Panc1 (cell line): ENCODE data around the gene NRBF2. TPM values are rescaled to one million over a fixed set of nuclear protein-coding genes. Genes with fewer than 3 reads are reported as not detected.

Experiments
- ATAC-seq: fragments of 200-7000 bp; cut with Tn5 transposase; 2 replicates; pipeline ENCODE4 v1.9.1; 2020; ENCODE audit warnings: mild to moderate bottlenecking, moderate library complexity
- BruUV-seq: library from RNA; stranded (reverse); fragments of 400-500 nt; replicated peaks from 2 replicates; lab custom pipeline; 2021; lab: Mats Ljungman, UMichigan
- CTCF ChIA-PET: fragments of 300-600 bp; sonication (Branson Sonifier 250); formaldehyde crosslinking; loops from one replicate; lab custom pipeline; 2022; ENCODE audit warnings: antibody characterized with exemption; lab: Charles Lee
- POLR2A ChIA-PET: fragments of 300-600 bp; sonication (Branson Sonifier 250); formaldehyde crosslinking; loops from one replicate; lab custom pipeline; 2022; ENCODE audit warnings: antibody characterized with exemption; lab: Charles Lee
- DNase-seq: peaks from one replicate; pipeline ENCODE4 v3.0.0-alpha.2; 2010; ENCODE audit warnings: low read depth, low spot score
- H3K27ac ChIP-seq: 2 replicates; pipeline ENCODE4 v1.5.1; 2011; ENCODE audit warnings: mild to moderate bottlenecking, low read length, inconsistent platforms
- H3K27me3 ChIP-seq: fragments of 200-500 bp; sonication (Bioruptor generic); 2 replicates; pipeline ENCODE4 v1.6.0; 2014; ENCODE audit warnings: low read length, inconsistent platforms; ENCODE audit not compliant: control insufficient read depth, insufficient read depth
- H3K36me3 ChIP-seq: fragments of 200-500 bp; sonication (Bioruptor generic); 2 replicates; pipeline ENCODE4 v1.5.1; 2014; ENCODE audit warnings: inconsistent platforms, mild to moderate bottlenecking, low read length, moderate library complexity; ENCODE audit not compliant: control insufficient read depth, insufficient read depth
- H3K4me1 ChIP-seq: 2 replicates; pipeline ENCODE4 v1.5.1; 2011; ENCODE audit warnings: inconsistent platforms, mild to moderate bottlenecking, low read length, moderate library complexity; ENCODE audit not compliant: control insufficient read depth, insufficient read depth
- H3K4me3 ChIP-seq, 2 experiments: 2 replicates each; pipeline ENCODE4 v1.5.1; 2011 to 2012; ENCODE audit warnings: low read depth in 2 of 2, low read length in 2 of 2, mild to moderate bottlenecking in 2 of 2, inconsistent platforms in 1 of 2, moderate library complexity in 1 of 2
- H3K9me3 ChIP-seq: fragments of 200-500 bp; sonication (Bioruptor generic); 2 replicates; pipeline ENCODE4 v1.5.1; 2014; ENCODE audit warnings: low read depth, mild to moderate bottlenecking, inconsistent platforms, low read length, moderate library complexity; ENCODE audit not compliant: control insufficient read depth, insufficient read depth
- POLR2AphosphoS5 ChIP-seq: IDR thresholded peaks from 2 replicates; pipeline ENCODE4 v1.6.1; 2012; ENCODE audit warnings: mild to moderate bottlenecking, low read depth, low read length, moderate library complexity
- SIN3A ChIP-seq: IDR thresholded peaks from 2 replicates; pipeline ENCODE4 v1.6.1; 2012; ENCODE audit warnings: low read depth, mild to moderate bottlenecking, low read length, moderate library complexity, borderline replicate concordance; ENCODE audit not compliant: insufficient read depth
- TCF7L2 ChIP-seq: IDR thresholded peaks from 2 replicates; pipeline ENCODE4 v1.6.1; 2011; ENCODE audit warnings: mild to moderate bottlenecking, low read depth, low read length, inconsistent platforms
- in situ Hi-C: cut with HindIII; loops from 2 replicates; pipeline ENCODE4 v1.10.0; 2016; ENCODE audit warnings: low sequenced_read_pairs, low pct_unique_long_range_greater_than_20kb
- intact Hi-C: fragments of 100-400 bp; cut with micrococcal nuclease; formaldehyde crosslinking; loops from one replicate; pipeline ENCODE4 v1.10.0; 2022; ENCODE audit not compliant: unreplicated experiment
- total RNA-seq: library from RNA; stranded (reverse); gene quantifications from one replicate; pipeline ENCODE4 v1.2.1, GENCODE V29; 2021; ENCODE audit not compliant: unreplicated experiment
- TF ChIP-seq, protein P1 (sequence below): fragments of 450-650 bp; IDR thresholded peaks from 2 replicates; pipeline ENCODE4 v1.5.1; 2017; ENCODE audit warnings: mild to moderate bottlenecking
- TF ChIP-seq, protein P2 (sequence below), 2 experiments: IDR thresholded peaks; 2 replicates each; pipeline ENCODE4 v1.6.1; 2011 to 2012; ENCODE audit warnings: low read depth in 2 of 2, control low read depth in 1 of 2, low read length in 1 of 2, mild to moderate bottlenecking in 1 of 2, moderate library complexity in 1 of 2; ENCODE audit not compliant: insufficient read depth in 1 of 2

The NRBF2 gene
- total RNA-seq, 1 experiment from 2014 or later: 25.7 TPM

DNA sequence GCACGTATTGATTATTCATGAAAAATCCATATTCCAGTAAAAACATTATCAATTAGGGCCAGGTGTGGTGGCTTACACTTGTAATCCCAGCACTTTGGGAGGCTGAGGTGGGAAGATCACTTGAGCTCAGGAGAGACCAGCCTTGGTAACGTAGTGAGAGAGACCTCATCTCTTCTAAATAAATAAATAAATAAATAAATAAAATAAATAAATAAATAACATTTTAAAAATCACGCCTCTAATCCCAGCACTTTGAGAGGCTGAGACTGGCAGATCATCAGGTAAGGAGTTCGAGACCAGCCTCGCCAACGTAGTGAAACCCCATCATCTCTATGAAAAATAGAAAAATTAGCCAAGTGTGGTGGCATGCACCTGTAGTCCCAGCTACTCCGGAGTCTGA lies 32.1 kb downstream of the NRBF2 start:
- Histone ChIP-seq H3K36me3 (peaks cover 34% of the 10 kb centered on the region), H3K4me1 (no peaks in the 10 kb centered on the region), H3K9me3 (no peaks in the 10 kb centered on the region), H3K4me3 (no peak overlapping the region), H3K27me3 (no peaks in the 10 kb centered on the region), H3K27ac (no peak overlapping the region)
- intact Hi-C loops: loop anchor here (5.0 kb wide), 1 partner anchor 557 kb away; no protein-coding TSS in a partner anchor
- DNase-seq: no peak
- ChIA-PET POLR2A (no interaction called here), CTCF (no interaction called here)
- TF ChIP-seq SIN3A: no peak
- ATAC-seq: no peak
- no TSS peak for BruUV-seq
- in situ Hi-C loops: no loop called here

GRCh38 chr10:63166742-63167258 lies 33.7 kb downstream of the NRBF2 start:
- CTCF ChIA-PET: interaction anchor here (0.6 to 2.3 kb wide), 12 partner anchors 9 to 601 kb away, joined by 3 to 22 read pairs (median 4); no protein-coding TSS in a partner anchor
- no TSS peak for BruUV-seq
- Histone ChIP-seq H3K9me3 (no peaks in the 10 kb centered on the region), H3K36me3 (peaks cover 42% of the 10 kb centered on the region), H3K27me3 (no peaks in the 10 kb centered on the region), H3K4me1 (no peaks in the 10 kb centered on the region), H3K27ac (no peak overlapping the region), H3K4me3 (no peak overlapping the region)
- POLR2A ChIA-PET: no interaction called here
- peak; percentile 82 for ATAC-seq
- intact Hi-C loops (loop anchor here (2.0 to 5.0 kb wide), 3 partner anchors 466 to 600 kb away; no protein-coding TSS in a partner anchor), in situ Hi-C loops (no loop called here)
- peak; percentile 57 for DNase-seq
- TF ChIP-seq TCF7L2: no peak
- TF ChIP-seq, protein P1, sequence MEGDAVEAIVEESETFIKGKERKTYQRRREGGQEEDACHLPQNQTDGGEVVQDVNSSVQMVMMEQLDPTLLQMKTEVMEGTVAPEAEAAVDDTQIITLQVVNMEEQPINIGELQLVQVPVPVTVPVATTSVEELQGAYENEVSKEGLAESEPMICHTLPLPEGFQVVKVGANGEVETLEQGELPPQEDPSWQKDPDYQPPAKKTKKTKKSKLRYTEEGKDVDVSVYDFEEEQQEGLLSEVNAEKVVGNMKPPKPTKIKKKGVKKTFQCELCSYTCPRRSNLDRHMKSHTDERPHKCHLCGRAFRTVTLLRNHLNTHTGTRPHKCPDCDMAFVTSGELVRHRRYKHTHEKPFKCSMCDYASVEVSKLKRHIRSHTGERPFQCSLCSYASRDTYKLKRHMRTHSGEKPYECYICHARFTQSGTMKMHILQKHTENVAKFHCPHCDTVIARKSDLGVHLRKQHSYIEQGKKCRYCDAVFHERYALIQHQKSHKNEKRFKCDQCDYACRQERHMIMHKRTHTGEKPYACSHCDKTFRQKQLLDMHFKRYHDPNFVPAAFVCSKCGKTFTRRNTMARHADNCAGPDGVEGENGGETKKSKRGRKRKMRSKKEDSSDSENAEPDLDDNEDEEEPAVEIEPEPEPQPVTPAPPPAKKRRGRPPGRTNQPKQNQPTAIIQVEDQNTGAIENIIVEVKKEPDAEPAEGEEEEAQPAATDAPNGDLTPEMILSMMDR: peak; percentile 83
- TF ChIP-seq, protein P2, sequence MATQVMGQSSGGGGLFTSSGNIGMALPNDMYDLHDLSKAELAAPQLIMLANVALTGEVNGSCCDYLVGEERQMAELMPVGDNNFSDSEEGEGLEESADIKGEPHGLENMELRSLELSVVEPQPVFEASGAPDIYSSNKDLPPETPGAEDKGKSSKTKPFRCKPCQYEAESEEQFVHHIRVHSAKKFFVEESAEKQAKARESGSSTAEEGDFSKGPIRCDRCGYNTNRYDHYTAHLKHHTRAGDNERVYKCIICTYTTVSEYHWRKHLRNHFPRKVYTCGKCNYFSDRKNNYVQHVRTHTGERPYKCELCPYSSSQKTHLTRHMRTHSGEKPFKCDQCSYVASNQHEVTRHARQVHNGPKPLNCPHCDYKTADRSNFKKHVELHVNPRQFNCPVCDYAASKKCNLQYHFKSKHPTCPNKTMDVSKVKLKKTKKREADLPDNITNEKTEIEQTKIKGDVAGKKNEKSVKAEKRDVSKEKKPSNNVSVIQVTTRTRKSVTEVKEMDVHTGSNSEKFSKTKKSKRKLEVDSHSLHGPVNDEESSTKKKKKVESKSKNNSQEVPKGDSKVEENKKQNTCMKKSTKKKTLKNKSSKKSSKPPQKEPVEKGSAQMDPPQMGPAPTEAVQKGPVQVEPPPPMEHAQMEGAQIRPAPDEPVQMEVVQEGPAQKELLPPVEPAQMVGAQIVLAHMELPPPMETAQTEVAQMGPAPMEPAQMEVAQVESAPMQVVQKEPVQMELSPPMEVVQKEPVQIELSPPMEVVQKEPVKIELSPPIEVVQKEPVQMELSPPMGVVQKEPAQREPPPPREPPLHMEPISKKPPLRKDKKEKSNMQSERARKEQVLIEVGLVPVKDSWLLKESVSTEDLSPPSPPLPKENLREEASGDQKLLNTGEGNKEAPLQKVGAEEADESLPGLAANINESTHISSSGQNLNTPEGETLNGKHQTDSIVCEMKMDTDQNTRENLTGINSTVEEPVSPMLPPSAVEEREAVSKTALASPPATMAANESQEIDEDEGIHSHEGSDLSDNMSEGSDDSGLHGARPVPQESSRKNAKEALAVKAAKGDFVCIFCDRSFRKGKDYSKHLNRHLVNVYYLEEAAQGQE (IDR thresholded peaks at IDR 0.05; ENCODE audit: insufficient read depth in 1 of 2, low read depth in 2 of 2, low read length in 1 of 2): no peak
- TF ChIP-seq SIN3A: no peak

- Histone ChIP-seq H3K9me3 (no peaks in the 10 kb centered on the region), H3K27ac (no peak overlapping the region), H3K36me3 (peaks cover 53% of the 10 kb centered on the region), H3K4me1 (no peaks in the 10 kb centered on the region), H3K27me3 (no peaks in the 10 kb centered on the region), H3K4me3 (no peak overlapping the region)
- TF ChIP-seq, protein P1: no peak
- TF ChIP-seq POLR2AphosphoS5 (no peak), TCF7L2 (no peak), SIN3A (no peak)
- TF ChIP-seq, protein P2 (IDR thresholded peaks at IDR 0.05; ENCODE audit: insufficient read depth in 1 of 2, low read depth in 2 of 2, low read length in 1 of 2): no peak
- intact Hi-C loops: loop anchor here (5.0 kb wide), 1 partner anchor 553 kb away; no protein-coding TSS in a partner anchor
- ATAC-seq (no peak), DNase-seq (no peak)
- ChIA-PET POLR2A (no interaction called here), CTCF (no interaction called here)
- BruUV-seq: no TSS peak
- in situ Hi-C loops: no loop called here
Measured at GRCh38 chr10:63168821-63169462, 35.8 kb downstream of the NRBF2 start.
